Stimulated activated CD4-positive, alpha-beta T cell treated with anti-CD3 and anti-CD28 coated beads, Interleukin-12 subunit alpha, Interleukin-12 subunit beta, amount 100 ng/mL, for 24 hours (primary cell): ENCODE data around the gene KIF21A.

Source experiments
- DNase-seq, 2 experiments: peaks; one replicate each; pipeline ENCODE4 v3.0.0-alpha.2; 2020; ENCODE audit warnings: low read depth in 2 of 2

KIF21A gene

GRCh38 chr12:39287817-39288216, 155.1 kb downstream of the KIF21A start:
- DNase-seq: no peak

- no peak for DNase-seq
These were observed 155.5 kb downstream of the KIF21A start for GRCh38 chr12:39287409-39287808.

- no peak for DNase-seq
These were observed 164.5 kb downstream of the KIF21A start for GRCh38 chr12:39278426-39278825.

GRCh38 chr12:39277416-39277815, 165.5 kb downstream of the KIF21A start:
- DNase-seq: no peak

- no peak for DNase-seq
These were observed 167.1 kb downstream of the KIF21A start for GRCh38 chr12:39275846-39276245.

GRCh38 chr12:39272871-39273655, 169.9 kb downstream of the KIF21A start:
- DNase-seq: peak in 1 of 2 experiments; percentile 2

- DNase-seq: no peak
These were observed 173.4 kb downstream of the KIF21A start for GRCh38 chr12:39269492-39269891.

- no peak for DNase-seq
These were observed 175.0 kb downstream of the KIF21A start for GRCh38 chr12:39267886-39268285.

GRCh38 chr12:39252628-39253027, 190.3 kb downstream of the KIF21A start:
- DNase-seq: no peak
